Measurements from ENCODE around the gene HEXA.
A peak's percentile ranks its signal among the peaks of the same experiment; 100 is the strongest.

The HEXA gene

GRCh38 chr15:72377331-72377730, 1.5 kb upstream of the HEXA start:
- ATAC-seq, result no peak
- no peak for TF ChIP-seq TCF4 (CRISPR knock-in tag; IDR thresholded peaks at IDR 0.05; ENCODE audit: borderline replicate concordance)
- TF ChIP-seq PPARA (CRISPR knock-in tag; IDR thresholded peaks at IDR 0.05; ENCODE audit: borderline replicate concordance), result no peak
- no peak for TF ChIP-seq PATZ1 (CRISPR knock-in tag; IDR thresholded peaks at IDR 0.05; ENCODE audit: borderline replicate concordance)
- TF ChIP-seq BACH2 (CRISPR knock-in tag; IDR thresholded peaks at IDR 0.05; ENCODE audit: borderline replicate concordance), result no peak
- no peak for TF ChIP-seq RARB (CRISPR knock-in tag; IDR thresholded peaks at IDR 0.05)

- TF ChIP-seq TSHZ2 (CRISPR knock-in tag; IDR thresholded peaks at IDR 0.05) (no peak), CSRNP3 (CRISPR knock-in tag; IDR thresholded peaks at IDR 0.05) (no peak), SNAI2 (CRISPR knock-in tag; IDR thresholded peaks at IDR 0.05) (no peak), TCF4 (CRISPR knock-in tag; IDR thresholded peaks at IDR 0.05; ENCODE audit: borderline replicate concordance) (no peak), PPARA (CRISPR knock-in tag; IDR thresholded peaks at IDR 0.05; ENCODE audit: borderline replicate concordance) (no peak), ZFP3 (CRISPR knock-in tag; IDR thresholded peaks at IDR 0.05) (no peak), GLIS3 (CRISPR knock-in tag; IDR thresholded peaks at IDR 0.05) (no peak), ZFP30 (CRISPR knock-in tag; IDR thresholded peaks at IDR 0.05) (no peak), ZNF70 (CRISPR knock-in tag; IDR thresholded peaks at IDR 0.05) (no peak), POU6F1 (CRISPR knock-in tag; IDR thresholded peaks at IDR 0.05; ENCODE audit: borderline replicate concordance, low read depth) (no peak), OSR1 (CRISPR knock-in tag; IDR thresholded peaks at IDR 0.05) (no peak), ZNF8 (CRISPR knock-in tag; IDR thresholded peaks at IDR 0.05) (no peak), ZNF565 (CRISPR knock-in tag; conservative IDR thresholded peaks at IDR 0.05; ENCODE audit: low read depth) (no peak), CSDC2 (CRISPR knock-in tag; IDR thresholded peaks at IDR 0.05) (no peak), ZC3H10 (CRISPR knock-in tag; IDR thresholded peaks at IDR 0.05) (no peak), ISL1 (CRISPR knock-in tag; IDR thresholded peaks at IDR 0.05) (no peak), PATZ1 (CRISPR knock-in tag; IDR thresholded peaks at IDR 0.05; ENCODE audit: borderline replicate concordance) (no peak), CREB5 (CRISPR knock-in tag; IDR thresholded peaks at IDR 0.05; ENCODE audit: low read depth) (no peak)
- peak; percentile 69 for ATAC-seq
These were observed 341 bp downstream of the HEXA start for GRCh38 chr15:72375501-72375845.

GRCh38 chr15:72372361-72372760, 3.5 kb downstream of the HEXA start:
- no peak for ATAC-seq
- TF ChIP-seq POU6F1 (CRISPR knock-in tag; IDR thresholded peaks at IDR 0.05; ENCODE audit: borderline replicate concordance, low read depth) (no peak), ARNTL (CRISPR knock-in tag; IDR thresholded peaks at IDR 0.05; ENCODE audit: borderline replicate concordance, low read depth) (no peak), TOX (CRISPR knock-in tag; IDR thresholded peaks at IDR 0.05; ENCODE audit: borderline replicate concordance) (no peak), ZNF70 (CRISPR knock-in tag; IDR thresholded peaks at IDR 0.05) (no peak), ZNF8 (CRISPR knock-in tag; IDR thresholded peaks at IDR 0.05) (no peak), OSR1 (CRISPR knock-in tag; IDR thresholded peaks at IDR 0.05) (no peak), ZFP30 (CRISPR knock-in tag; IDR thresholded peaks at IDR 0.05) (no peak), GLIS3 (CRISPR knock-in tag; IDR thresholded peaks at IDR 0.05) (no peak), RARB (CRISPR knock-in tag; IDR thresholded peaks at IDR 0.05) (no peak)
